ENCODE data around the gene RPS10.

RPS10 gene

DNA sequence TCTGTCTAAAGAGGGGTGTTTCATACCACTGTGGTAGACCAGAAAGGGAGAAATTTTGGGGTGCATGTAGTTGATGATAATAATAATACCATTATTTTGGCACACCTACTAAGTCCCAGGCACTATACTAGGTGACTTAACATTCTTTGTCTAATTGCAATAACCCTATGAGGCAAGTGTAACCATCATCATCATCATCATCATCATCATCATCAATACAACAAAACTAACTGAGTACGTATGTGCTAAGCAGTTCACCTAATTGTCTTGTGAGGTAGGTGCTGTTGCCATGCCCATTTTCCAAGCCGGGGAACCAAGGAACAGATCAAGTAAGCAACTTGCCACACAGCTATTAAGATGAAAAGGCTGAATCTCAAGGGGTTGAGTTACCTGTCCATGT lies 37.4 kb upstream of the RPS10 start:
- no peak for DNase-seq
- Histone ChIP-seq H3K27me3 (ENCODE audit: insufficient read depth, low read depth, severe bottlenecking) (no peaks in the 10 kb centered on the region), H3K36me3 (no peaks in the 10 kb centered on the region), H3K4me3 (ENCODE audit: low read depth, low read length) (peak overlapping the region; percentile 4), H3K27ac (peak overlapping the region; percentile 54), H3K9me3 (ENCODE audit: severe bottlenecking) (no peaks in the 10 kb centered on the region)
- TF ChIP-seq, protein P1, sequence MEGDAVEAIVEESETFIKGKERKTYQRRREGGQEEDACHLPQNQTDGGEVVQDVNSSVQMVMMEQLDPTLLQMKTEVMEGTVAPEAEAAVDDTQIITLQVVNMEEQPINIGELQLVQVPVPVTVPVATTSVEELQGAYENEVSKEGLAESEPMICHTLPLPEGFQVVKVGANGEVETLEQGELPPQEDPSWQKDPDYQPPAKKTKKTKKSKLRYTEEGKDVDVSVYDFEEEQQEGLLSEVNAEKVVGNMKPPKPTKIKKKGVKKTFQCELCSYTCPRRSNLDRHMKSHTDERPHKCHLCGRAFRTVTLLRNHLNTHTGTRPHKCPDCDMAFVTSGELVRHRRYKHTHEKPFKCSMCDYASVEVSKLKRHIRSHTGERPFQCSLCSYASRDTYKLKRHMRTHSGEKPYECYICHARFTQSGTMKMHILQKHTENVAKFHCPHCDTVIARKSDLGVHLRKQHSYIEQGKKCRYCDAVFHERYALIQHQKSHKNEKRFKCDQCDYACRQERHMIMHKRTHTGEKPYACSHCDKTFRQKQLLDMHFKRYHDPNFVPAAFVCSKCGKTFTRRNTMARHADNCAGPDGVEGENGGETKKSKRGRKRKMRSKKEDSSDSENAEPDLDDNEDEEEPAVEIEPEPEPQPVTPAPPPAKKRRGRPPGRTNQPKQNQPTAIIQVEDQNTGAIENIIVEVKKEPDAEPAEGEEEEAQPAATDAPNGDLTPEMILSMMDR (IDR thresholded peaks at IDR 0.05; ENCODE audit: low read depth, low read length) = no peak

DNA sequence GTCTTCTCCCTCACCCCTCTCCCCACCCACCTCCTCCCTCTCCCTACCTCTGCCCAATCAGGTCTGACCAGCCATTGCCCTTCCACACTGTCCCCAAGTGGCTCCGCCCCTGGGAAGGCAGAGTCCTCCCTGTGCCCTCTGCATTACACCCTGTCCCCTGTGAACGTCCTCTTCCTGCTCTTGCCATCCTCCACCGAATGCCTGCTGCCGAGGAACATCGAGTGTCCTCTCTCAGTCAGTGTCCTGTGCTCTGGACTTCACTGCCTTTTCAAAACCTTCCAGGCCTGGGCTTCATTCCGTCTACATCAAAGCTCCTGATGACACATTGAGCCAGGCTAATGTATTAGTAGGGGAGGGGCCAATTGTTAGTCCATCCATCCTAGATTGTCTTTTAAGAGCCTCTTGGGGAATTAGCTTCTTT lies 36.7 kb upstream of the RPS10 start:
- peak; percentile 98 for DNase-seq
- TF ChIP-seq, protein P1 (IDR thresholded peaks at IDR 0.05; ENCODE audit: low read depth, low read length) = no peak

DNA sequence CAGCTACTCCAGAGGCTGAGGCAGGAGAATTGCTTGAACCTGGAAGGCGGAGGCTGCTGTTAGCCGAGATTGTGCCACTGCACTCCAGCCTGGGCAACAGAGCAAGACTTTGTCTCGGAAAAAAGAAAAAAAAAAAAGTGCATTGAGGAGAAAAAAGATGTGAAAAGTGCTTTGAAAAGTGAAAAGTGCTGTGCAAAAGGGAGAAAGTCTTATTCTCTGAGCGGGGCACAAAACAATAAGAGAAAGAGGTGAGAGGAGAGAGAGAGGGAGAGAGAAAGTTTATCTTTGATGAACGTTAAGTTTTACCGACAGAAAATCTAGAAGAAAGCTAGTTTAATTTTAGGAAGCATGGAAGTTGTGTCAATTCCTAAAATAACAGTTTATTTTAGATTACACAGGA lies 36.1 kb upstream of the RPS10 start:
- DNase-seq = no peak
- Histone ChIP-seq H3K9me3 (ENCODE audit: severe bottlenecking) (no peaks in the 10 kb centered on the region), H3K36me3 (no peaks in the 10 kb centered on the region), H3K4me3 (ENCODE audit: low read depth, low read length) (no peak overlapping the region), H3K27ac (no peak overlapping the region), H3K27me3 (ENCODE audit: insufficient read depth, low read depth, severe bottlenecking) (no peaks in the 10 kb centered on the region)
- TF ChIP-seq, protein P1 (IDR thresholded peaks at IDR 0.05; ENCODE audit: low read depth, low read length) = no peak

More for the DNA sequence above, 36.7 kb upstream of the RPS10 start:
- Histone ChIP-seq H3K27me3 (ENCODE audit: insufficient read depth, low read depth, severe bottlenecking) (no peaks in the 10 kb centered on the region), H3K36me3 (no peaks in the 10 kb centered on the region), H3K9me3 (ENCODE audit: severe bottlenecking) (no peaks in the 10 kb centered on the region), H3K27ac (peak overlapping the region; percentile 54), H3K4me3 (ENCODE audit: low read depth, low read length) (peak overlapping the region; percentile 4; the same call in 1 of the 2 replicates)

DNA sequence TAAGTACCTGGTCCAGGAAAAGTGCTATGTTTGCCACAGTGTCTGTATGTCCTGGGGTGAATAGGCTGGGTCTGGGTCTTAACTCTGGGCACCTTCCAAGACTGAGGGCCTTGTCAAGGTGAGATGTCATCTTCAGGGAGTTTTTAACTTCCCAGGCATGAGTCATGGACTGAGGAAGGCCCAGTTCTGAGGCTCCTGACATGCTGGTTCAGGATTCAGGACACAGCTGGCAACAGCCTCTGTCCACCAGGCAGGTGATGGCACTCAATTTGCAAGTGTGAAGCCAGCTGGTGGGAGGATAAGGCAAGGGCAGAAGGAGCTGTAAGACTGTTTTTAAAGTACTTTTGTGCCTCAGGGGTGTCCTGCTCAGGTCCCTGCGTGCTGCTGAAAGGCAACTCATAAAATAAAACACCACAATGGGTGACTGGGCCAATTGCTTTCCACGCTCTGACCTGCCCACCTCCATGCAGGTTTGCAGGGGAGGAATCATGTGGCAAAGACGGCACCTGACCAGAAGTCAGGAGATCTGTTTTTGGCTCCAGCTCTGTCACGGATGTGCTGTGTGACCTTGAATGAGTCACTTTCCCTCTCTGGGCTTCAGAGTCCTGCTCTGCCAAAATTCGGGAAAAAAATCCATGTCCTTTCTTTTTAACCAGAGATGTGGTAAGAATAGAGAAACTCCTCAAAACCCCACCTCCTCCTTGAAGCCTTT lies 35.1 kb upstream of the RPS10 start:
- no peak overlapping the region for H3K4me3 ChIP-seq (ENCODE audit: low read depth, low read length)
- H3K36me3 ChIP-seq = no peaks in the 10 kb centered on the region
- H3K27ac ChIP-seq = no peak overlapping the region
- TF ChIP-seq, protein P1 (IDR thresholded peaks at IDR 0.05; ENCODE audit: low read depth, low read length) = no peak
- no peaks in the 10 kb centered on the region for H3K9me3 ChIP-seq (ENCODE audit: severe bottlenecking)
- no peak for DNase-seq
- no peaks in the 10 kb centered on the region for H3K27me3 ChIP-seq (ENCODE audit: insufficient read depth, low read depth, severe bottlenecking)

DNA sequence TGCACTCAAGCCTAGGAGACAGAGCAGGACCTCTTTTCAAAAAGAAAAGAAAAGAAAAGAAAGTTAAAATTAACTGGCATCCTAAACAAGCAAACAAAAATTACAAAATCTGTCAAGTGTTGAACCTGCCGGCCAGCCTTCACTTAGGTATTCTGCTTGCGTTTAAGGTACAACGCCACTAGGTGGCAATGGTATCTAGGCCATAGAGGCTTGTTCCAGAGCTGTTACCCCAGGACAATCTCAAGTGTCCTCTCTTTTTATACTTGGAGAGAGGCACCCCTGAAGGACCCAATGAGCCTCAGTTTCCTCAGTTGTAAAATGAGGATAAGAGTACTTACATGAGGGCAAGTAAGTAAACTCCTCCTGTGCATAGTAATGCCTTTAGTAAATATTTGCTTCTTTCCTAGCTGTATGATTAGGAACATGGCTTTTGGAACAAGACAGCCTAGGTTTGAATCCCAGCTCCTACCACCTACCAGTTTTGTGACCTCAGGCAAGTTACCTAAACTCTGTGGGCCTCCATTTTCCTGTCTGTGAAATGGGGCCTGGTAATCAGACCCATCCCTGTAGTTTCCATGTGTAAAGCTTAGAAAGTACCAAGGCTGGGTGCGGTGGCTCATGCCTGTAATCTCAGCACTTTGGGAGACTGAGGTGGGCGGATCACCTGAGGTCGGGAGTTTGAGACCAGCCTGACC lies 34.2 kb upstream of the RPS10 start:
- H3K27ac ChIP-seq = no peak overlapping the region
- no peaks in the 10 kb centered on the region for H3K9me3 ChIP-seq (ENCODE audit: severe bottlenecking)
- no peak overlapping the region for H3K4me3 ChIP-seq (ENCODE audit: low read depth, low read length)
- DNase-seq = peak; percentile 78
- TF ChIP-seq, protein P1 (IDR thresholded peaks at IDR 0.05; ENCODE audit: low read depth, low read length) = peak; percentile 93
- no peaks in the 10 kb centered on the region for H3K27me3 ChIP-seq (ENCODE audit: insufficient read depth, low read depth, severe bottlenecking)
- H3K36me3 ChIP-seq = no peaks in the 10 kb centered on the region

Data from WERI-Rb-1 (cell line).